ENCODE data around the gene LAMC2.

- TF ChIP-seq POLR2A (IDR thresholded peaks at IDR 0.05) (no peak), CTCF (IDR thresholded peaks at IDR 0.05) (no peak), POLR2AphosphoS5 (IDR thresholded peaks at IDR 0.05; ENCODE audit: insufficient read depth in 1 of 2, low read depth in 1 of 2) (no peak)
These were observed 55.4 kb downstream of the LAMC2 start for GRCh38 chr1:183241471-183241870.

Data from vagina (tissue), 2 donors.